Stimulated activated CD8-positive, alpha-beta memory T cell treated with anti-CD3 and anti-CD28 coated beads, Interleukin-7, amount 100 ng/mL, for 24 hours (primary cell): Measurements from ENCODE around the gene SYK.
"Not testable (repeated sequence)": the region's sequence is repeated elsewhere in the genome, so short reads cannot be mapped to it uniquely, and the experiment has no call there.

ENCODE experiments used
- DNase-seq: peaks from one replicate; pipeline ENCODE4 v3.0.0-alpha.2; 2020; ENCODE audit warnings: low read depth

Gene SYK

GRCh38 chr9:90801241-90801972, at the start of gene SYK:
Gene SYK (plus strand): TSS chr9:90801819. CDS start chr9:90843899, 42,080 bp downstream.
- no peak for DNase-seq

GRCh38 chr9:90755514-90756371, 45.9 kb upstream of the SYK start:
- peak; percentile 40 for DNase-seq

GRCh38 chr9:90760577-90760976, 41.0 kb upstream of the SYK start:
- not testable (repeated sequence) for DNase-seq

- DNase-seq = no peak
Measured at GRCh38 chr9:90766731-90767130, 34.9 kb upstream of the SYK start.

DNA sequence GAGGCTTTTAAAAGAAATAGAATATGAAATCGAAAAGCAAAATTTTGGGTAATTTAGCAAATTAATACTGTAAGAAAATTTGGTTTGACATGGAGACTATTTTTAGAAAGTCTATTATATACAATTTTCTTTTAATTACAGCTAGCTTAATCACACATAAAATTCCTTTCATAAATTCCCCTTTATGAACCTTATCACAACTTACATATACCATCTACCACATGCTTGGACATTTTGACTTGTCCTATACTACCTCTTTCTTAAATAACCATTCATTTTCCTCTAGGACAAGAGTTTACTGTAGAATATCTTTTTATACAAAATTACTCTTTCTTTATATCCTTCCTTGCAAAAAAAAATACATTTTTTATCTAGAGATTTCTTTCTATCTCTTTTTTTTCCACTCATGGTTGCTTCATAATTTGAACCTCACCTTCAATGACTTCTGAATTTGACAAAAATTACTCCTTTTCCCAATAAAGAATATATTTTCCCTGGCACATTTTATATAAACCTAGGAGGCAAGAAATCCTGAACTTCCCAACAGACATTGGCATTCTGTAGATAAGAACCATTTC, 34.0 kb upstream of the SYK start:
- no peak for DNase-seq

- no peak for DNase-seq
Measured at GRCh38 chr9:90770182-90770738, 31.4 kb upstream of the SYK start.

- no peak for DNase-seq
Measured at GRCh38 chr9:90770927-90771326, 30.7 kb upstream of the SYK start.

DNA sequence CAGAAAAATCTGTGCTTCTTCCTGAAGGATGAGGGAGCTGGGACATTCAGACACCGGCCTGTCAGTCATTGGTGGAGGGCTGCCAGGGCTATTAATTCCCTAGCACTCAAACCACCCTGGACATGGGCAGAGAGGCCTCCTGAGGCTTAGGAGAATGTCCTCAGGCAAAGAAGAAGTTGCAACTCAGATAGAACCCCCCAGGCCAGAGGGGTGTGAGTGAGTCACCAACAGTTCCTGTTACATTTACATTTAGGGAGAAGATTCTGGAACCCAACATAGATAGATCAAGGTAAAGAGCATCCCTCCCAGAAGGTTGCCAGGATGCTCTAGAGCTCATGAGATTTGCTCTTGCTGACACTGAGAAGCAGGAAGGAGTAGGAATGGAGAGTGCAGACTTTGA, 29.2 kb upstream of the SYK start:
- DNase-seq = no peak

DNA sequence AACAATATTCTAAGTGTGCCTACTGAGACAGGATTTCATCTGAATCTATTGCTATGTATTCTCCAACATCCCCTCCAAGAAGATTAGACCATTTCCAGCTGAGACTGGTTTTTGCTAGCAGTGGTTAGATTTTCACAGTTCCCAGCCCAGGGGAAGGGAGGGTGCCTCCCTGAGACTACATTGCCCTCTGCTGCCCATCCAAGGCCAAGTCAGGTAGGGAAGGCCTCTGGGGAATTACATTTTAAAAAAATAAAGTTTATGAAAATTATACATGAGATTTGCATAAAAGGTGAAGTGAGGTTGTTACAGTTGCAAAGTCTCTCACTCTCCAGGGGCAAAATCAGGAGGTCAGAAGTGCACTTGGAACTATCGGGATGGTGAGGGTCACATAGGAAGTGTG, 28.0 kb upstream of the SYK start:
- DNase-seq = no peak

DNA sequence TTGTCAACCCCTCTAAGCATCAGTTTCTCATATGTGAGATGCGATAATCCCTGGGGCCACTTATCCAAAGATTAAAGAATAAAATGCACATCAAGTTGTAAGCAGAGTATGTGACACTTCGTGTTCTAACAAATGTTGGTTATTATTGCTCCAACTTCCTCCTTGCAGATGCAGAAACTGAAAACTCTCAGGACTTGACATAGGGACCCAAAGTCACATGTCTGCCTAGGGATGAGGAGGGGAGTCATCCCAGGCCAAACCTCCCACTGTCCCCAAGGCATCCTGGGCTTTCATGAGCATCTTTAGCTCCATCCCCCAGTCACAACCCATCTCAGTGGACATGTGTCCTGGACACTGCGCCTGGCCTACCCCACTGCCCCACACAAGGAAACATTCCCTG, 27.5 kb upstream of the SYK start:
- DNase-seq = no peak

DNA sequence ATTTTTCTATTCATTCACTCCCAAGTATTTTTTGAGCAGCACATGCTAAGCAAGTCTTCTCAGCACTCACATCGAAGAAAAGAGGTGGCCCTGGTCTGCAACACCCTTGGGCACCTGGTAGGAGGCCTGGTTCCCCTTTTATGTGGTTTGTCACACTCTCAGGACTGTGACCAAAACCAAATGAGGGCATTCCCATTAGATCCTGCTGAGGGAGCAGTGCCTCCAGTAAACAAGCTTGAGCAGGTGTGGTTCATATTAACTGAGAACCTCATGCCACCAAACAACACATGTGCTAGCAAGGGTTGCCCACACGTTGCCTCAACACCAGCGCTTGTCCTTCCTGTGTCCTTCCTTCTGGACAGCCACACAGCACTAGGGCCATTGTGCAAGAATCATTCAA, 26.9 kb upstream of the SYK start:
- no peak for DNase-seq

DNA sequence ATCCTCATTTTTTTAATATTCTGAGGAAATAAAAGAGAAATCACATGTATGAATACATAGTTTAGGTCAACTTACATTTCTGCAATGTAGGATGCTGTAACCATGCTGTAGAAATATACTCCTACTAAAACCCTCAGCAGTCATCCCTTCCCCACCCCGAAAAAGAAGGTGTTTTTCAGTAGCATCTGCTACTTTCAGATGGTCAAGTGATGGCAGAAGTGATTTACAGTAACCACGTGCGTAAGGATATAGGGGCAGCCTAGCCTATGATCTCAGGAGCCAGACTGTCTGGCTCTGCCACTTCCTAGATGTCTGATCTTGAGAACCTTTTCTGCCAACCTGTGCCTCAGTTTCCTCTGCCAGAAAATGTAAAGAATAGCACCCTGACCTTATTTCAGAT, 26.0 kb upstream of the SYK start:
- no peak for DNase-seq

DNA sequence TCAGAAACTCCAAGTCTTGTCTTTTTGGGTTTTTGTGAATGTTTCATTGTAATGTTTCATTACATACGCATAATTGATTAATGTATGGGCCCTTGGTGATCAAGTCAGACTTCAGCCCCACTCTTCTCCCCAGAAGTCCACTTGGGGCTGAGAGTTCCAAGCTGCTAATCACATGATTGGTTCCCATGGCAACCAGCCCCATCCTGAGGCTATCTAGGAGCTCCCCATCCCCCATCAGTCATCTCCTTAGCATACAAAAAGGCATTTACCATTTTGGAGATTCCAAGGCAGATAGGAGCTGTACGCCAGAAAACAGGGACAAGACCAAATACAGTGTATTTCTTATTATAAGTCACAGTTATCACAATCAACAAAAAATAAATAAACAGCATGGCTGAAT, 22.9 kb upstream of the SYK start:
- no peak for DNase-seq

DNA sequence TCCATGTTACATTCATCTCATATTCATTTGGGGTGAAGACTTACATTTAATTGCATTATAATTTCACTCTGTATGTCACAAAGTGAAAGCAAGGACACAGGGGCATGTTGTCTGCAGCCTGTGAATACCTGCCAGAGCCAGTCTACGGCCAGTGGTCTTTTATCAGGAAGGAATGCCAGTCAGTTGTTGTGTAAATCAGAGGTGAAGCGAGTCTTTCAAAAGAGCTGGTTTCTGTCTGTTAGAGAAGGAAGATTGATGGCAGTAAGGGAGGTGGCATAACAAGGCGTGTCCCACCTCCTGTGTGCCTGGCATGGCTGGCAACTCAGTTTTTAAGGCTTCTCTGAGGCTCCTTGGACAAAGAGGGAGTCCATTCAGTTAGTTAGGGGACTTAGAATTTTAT, 18.1 kb upstream of the SYK start:
- no peak for DNase-seq

DNA sequence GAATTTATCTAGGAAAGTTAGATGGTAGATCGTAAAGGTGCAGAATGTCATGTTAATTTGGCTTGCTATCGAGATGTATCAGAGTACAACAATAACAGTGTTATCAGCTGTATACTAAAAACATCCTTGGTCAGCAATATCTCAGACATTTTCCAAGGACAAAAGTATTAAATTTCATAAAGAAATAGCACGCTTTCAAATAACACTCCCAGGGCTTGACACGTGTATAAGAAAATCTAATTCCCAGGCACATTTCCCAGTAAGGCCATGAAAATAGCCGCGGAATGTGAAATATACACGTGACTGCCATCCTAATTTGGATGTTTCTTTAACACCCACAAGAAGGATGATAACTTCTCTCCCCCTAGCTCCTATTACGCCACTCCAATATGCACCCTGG, 17.7 kb upstream of the SYK start:
- DNase-seq = no peak

DNA sequence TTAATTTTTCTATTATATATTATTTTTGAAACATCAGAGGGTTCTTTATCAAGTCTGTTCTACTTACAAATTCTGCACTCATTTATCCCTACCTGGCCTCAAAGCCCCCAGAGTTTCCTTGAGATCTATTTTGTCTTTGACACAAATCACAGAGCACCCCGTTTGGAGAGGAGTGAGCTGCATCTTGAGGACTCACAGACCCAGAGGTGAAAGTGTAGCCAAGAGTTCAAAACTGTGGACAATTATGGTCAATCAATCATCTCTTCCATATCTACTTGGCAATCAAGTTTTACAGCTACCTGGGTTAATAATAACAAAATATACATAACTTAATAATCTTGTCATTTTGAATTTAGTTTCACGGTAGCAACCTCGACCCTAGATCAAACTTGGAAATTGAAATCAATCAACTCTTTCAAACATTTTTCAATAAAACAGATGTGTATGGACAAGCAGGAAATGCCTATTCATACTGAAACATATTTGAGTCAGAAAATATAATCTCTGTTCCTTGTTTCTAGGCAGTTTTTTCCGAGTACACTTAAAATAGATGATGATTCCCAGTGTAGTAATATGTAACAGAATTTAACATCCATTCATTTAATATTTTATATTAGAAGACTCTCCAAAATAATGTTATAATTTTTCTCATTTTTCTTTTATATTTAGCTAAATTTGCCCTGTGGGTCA, 13.7 kb upstream of the SYK start:
- DNase-seq = no peak

GRCh38 chr9:90788527-90788926, 13.1 kb upstream of the SYK start:
- DNase-seq = not testable (repeated sequence)

GRCh38 chr9:90789408-90789807, 12.2 kb upstream of the SYK start:
- no peak for DNase-seq

- no peak for DNase-seq
Measured at GRCh38 chr9:90789862-90790261, 11.8 kb upstream of the SYK start.

GRCh38 chr9:90793024-90793423, 8.6 kb upstream of the SYK start:
- not testable (repeated sequence) for DNase-seq

- DNase-seq = no peak
Measured at GRCh38 chr9:90793729-90794128, 7.9 kb upstream of the SYK start.

DNA sequence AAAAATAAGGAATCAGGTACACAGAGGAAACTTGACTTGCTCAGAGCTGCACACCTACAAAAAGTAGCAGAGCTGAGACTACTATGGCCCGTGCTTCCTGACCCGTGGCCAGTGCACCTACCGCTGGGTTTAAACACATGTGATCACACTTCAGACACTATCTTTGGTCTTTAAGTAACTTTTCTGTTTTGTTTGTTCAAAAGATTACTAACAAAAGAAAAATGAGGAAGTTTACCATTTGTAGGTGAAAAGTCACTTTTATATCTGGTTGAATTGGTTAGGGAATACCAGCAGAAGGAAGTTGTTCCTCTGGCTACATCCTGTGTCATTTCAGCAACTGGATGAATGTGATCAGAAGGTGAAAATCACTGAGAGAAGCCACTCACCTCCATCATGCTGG, 6.5 kb upstream of the SYK start:
- DNase-seq = no peak
